GM12872 (cell line): Measurements from ENCODE around the gene THOC2.
A peak's percentile ranks its signal among the peaks of the same experiment; 100 is the strongest.

ENCODE experiments used
- TF ChIP-seq, protein P1 (sequence below): IDR thresholded peaks from 3 replicates; pipeline ENCODE4 v1.5.1; 2011; ENCODE audit warnings: low read depth, mild to moderate bottlenecking, low read length, moderate library complexity; ENCODE audit not compliant: insufficient read depth

The THOC2 gene, protein sequence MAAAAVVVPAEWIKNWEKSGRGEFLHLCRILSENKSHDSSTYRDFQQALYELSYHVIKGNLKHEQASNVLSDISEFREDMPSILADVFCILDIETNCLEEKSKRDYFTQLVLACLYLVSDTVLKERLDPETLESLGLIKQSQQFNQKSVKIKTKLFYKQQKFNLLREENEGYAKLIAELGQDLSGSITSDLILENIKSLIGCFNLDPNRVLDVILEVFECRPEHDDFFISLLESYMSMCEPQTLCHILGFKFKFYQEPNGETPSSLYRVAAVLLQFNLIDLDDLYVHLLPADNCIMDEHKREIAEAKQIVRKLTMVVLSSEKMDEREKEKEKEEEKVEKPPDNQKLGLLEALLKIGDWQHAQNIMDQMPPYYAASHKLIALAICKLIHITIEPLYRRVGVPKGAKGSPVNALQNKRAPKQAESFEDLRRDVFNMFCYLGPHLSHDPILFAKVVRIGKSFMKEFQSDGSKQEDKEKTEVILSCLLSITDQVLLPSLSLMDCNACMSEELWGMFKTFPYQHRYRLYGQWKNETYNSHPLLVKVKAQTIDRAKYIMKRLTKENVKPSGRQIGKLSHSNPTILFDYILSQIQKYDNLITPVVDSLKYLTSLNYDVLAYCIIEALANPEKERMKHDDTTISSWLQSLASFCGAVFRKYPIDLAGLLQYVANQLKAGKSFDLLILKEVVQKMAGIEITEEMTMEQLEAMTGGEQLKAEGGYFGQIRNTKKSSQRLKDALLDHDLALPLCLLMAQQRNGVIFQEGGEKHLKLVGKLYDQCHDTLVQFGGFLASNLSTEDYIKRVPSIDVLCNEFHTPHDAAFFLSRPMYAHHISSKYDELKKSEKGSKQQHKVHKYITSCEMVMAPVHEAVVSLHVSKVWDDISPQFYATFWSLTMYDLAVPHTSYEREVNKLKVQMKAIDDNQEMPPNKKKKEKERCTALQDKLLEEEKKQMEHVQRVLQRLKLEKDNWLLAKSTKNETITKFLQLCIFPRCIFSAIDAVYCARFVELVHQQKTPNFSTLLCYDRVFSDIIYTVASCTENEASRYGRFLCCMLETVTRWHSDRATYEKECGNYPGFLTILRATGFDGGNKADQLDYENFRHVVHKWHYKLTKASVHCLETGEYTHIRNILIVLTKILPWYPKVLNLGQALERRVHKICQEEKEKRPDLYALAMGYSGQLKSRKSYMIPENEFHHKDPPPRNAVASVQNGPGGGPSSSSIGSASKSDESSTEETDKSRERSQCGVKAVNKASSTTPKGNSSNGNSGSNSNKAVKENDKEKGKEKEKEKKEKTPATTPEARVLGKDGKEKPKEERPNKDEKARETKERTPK (N-terminal part only)

DNA sequence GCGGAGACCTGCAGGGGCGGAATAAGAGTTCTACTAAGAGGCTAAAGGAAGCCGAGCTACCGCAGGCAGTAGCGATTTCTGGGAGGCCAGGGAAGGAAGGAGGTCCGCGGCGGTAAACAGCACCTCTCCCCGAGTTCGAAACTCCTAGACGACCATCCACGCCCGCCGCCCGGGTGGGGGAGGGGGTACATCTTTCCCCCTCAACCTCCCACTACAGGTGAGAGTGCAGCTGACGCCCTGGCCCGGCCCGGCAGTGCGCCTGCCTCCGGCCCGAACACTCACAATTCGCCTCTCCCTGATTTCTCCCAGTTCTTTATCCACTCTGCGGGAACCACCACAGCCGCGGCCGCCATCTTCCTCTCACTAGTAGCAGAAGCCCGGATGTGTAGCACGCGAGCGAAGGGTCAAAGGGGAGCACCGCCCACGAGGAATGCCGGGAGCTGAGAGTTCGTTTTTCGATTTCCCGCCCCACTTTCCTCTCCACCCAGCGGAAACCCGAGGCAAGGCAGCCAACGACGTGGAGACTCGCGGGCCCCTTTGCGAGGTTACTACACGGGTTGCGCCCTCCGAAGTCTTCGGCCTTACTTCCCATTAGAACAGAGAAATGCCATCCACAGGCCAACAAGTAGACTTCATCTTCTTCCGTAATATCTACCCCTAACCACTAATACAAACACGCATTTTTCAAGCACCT, at the start of gene THOC2:
THOC2 (minus strand) TSS at position 383 of the 694 bp plus-strand sequence; CDS start at position 353, 30 bp downstream.
- TF ChIP-seq, protein P1, sequence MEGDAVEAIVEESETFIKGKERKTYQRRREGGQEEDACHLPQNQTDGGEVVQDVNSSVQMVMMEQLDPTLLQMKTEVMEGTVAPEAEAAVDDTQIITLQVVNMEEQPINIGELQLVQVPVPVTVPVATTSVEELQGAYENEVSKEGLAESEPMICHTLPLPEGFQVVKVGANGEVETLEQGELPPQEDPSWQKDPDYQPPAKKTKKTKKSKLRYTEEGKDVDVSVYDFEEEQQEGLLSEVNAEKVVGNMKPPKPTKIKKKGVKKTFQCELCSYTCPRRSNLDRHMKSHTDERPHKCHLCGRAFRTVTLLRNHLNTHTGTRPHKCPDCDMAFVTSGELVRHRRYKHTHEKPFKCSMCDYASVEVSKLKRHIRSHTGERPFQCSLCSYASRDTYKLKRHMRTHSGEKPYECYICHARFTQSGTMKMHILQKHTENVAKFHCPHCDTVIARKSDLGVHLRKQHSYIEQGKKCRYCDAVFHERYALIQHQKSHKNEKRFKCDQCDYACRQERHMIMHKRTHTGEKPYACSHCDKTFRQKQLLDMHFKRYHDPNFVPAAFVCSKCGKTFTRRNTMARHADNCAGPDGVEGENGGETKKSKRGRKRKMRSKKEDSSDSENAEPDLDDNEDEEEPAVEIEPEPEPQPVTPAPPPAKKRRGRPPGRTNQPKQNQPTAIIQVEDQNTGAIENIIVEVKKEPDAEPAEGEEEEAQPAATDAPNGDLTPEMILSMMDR = peak; percentile 30; the same call in 1 of the 3 replicates

GRCh38 chrX:123779908-123780396, 47.1 kb upstream of the THOC2 start:
- TF ChIP-seq, protein P1 = no peak

DNA sequence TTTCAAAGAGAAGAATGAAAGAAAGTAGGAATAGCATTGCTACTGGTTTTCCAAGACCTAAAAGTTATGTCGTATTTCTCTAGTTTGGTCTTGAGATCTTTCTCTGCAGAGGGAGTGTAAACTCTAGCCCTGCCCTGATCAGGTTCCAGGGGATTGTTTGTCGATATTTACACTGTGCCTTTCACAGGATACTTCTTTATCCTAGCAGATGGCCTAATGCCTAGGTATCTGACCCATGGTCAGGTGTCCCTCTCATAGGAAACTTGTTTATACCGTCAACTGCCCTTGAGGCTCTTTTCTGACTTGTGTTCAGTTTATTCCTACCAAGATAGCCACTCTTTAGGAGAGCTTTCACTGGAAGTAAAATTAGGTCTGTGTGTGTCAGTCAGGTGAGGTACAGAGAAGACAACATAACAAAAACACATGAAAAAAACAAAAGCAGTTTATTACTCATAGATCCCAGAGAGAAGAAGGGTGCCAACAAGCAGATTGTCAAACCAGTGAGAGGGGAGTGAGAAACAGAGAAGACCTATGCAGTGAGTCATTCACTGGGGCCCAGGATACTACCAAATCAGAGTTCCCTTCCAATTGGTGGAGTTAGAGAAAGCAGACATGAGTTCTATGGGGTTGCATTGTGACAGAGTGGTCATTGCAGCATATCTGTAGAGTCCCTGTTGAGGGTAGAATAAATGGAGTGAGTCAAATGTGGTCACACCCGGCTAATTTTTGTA, 40.6 kb upstream of the THOC2 start:
- TF ChIP-seq, protein P1 = no peak

- TF ChIP-seq, protein P1 = no peak
Observed at GRCh38 chrX:123771449-123772064, 38.7 kb upstream of the THOC2 start.

GRCh38 chrX:123764967-123765871, 32.4 kb upstream of the THOC2 start:
- TF ChIP-seq, protein P1 = no peak
